GM12801 (cell line): ENCODE measurements around the gene NDRG3.

ENCODE experiments used
- TF ChIP-seq, protein P1 (sequence below): IDR thresholded peaks from one replicate; pipeline ENCODE4 v1.5.1; 2011; ENCODE audit warnings: control low read depth; ENCODE audit not compliant: insufficient read length; ENCODE audit errors: extremely low read depth

NDRG3 gene

DNA sequence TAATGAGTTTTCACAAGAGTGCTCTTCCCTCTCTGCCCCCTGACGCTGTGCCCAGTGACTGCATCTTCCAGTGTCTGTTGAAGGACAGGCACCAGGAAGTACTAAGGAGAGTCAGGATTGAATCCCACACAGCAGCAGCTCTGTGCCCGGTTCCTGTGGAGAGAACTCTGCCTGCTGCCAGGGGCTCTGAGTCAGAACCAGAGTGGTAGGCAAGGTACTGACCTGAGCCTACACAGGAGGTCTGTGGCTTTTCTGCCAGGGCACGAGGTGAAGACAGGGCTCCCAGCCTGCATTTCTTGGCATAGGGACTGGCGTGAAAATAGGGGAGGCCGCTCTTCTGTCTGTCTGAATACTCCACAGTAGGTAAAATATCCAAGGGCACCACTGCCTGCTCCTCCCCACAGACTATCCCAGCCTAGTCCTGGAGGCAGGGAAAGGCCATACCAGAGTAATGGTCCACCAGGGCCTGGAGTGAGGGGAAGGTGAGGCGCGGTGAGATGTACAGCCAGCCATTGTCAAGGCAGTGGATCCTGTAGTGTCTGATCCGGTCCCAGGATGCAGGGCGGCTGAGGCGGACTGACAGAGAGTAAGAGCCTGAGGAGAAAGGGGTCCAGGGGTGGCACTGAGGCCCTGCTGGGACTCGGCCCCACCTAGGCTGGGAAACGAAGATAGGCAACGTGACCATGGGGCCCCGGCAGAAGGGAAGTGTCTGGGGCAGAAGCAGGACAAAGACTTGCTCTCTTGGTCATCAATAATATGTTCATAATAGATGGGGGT lies 130.9 kb downstream of the NDRG3 start:
- TF ChIP-seq, protein P1, sequence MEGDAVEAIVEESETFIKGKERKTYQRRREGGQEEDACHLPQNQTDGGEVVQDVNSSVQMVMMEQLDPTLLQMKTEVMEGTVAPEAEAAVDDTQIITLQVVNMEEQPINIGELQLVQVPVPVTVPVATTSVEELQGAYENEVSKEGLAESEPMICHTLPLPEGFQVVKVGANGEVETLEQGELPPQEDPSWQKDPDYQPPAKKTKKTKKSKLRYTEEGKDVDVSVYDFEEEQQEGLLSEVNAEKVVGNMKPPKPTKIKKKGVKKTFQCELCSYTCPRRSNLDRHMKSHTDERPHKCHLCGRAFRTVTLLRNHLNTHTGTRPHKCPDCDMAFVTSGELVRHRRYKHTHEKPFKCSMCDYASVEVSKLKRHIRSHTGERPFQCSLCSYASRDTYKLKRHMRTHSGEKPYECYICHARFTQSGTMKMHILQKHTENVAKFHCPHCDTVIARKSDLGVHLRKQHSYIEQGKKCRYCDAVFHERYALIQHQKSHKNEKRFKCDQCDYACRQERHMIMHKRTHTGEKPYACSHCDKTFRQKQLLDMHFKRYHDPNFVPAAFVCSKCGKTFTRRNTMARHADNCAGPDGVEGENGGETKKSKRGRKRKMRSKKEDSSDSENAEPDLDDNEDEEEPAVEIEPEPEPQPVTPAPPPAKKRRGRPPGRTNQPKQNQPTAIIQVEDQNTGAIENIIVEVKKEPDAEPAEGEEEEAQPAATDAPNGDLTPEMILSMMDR = no peak

DNA sequence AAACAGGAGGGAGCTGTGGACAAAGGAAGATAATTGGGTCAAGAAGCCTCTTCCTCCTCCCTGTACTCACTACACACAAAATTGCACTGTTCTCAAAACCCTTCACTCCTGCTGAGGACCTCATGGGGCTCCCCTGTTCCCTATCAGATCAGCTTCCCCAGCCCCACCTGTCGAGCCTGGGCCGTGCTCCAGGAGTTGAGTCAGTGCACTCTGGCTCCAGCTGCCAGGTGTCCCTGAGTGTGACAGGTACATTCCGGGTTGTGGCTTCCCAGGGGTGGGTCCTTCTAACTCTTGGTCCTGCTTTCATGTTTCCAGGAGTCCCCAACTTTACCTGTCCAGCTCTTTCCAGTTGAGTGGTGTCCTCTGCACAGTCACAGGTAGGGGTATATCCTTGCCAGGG lies 131.9 kb downstream of the NDRG3 start:
- TF ChIP-seq, protein P1 = no peak

DNA sequence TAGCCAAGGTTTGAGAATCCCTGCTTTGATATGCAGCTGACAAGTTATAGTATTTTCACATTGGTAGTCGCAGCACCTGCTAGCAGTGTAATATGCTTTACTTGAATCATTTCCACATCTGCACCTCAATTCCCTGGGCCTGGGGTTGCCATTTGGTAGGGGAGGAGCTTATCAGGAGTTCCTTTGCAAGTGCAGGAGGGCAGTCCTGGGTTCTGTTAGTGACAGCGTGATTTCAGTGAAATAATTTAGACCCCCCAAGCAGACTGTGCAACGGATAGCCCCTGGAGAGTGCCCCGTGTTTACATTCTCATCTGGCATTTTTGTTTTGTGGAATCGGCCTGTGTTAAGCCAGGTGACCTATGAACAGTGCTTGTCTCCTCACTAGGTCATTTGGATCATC lies 134.3 kb downstream of the NDRG3 start:
- TF ChIP-seq, protein P1 = no peak

DNA sequence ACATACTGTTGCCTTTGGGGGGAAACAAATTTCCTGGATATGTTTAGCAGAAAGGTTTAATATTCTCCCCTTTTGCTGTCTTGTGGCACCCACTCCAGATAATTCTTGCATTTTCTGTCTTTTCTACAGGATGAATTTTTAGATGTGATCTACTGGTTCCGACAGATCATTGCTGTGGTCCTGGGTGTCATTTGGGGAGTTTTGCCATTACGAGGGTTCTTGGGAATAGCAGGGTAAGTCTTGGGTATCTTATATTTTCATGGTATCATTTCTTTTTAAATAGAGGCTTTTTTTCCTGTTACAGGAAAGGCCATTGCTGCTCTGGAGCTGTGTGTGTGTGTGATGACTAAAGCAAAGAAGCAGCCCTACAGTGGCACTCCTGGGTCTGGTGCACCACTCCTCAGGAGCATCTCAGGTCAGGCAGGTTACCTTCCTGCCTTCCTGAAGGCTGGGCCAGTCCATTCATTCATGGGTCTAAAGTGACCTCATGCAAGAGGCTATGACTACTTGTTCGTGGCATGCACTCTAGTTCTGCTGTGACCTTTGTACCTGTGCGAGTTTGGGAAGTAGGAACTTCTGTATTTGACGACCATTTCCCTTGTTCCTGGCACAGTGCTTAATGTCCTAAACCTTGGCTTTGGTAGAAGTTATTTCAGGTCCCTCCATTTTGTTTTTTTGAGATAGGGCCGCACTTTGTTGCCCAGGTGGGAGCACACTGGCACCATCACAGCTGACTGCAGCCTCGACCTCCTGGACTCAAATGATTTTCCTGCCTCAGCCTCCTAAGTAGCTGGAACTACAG lies 138.1 kb downstream of the NDRG3 start:
- TF ChIP-seq, protein P1 = no peak

DNA sequence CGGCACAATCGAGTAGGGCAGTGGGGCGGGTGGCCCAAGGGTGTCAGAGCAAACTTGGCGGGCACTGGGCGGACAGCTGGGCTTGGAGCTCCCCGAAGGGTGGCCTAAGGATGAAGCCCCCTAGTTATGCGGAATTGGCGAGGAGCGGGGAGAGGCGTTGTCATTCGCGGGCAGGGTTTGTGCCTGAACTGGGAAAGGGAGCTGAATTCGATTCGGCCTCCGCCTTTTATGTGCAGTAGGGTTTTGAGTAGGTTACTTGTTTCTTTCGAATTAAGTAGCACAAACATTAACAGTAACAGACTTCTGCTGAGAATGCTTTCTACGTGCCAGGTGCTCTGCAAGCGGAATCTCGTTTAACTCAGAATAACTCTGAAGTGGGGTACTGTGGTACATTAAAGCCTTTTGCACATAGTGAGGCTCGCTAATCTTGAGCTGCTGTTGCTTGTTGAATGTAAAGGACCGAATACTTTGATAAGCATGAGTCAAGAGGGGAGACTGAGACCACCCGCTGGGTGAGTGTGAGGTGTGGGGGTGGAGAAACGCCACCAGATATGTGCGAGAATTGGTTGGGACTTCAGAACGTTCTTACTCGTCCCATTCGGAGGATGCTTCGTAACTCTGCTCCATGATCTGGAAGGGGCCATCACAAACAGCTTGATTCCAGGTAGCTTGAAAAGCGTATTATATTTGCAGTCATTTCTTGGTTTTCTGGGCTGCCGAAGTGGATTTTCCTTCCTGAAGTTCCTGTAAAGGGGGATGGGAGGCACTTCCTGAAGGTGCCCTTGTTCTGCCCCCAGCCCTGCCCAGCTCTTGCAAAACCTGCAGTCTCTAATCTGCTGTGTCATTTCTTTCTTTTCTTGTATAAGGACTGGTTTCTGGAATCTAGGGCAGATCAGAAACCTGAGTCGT lies 139.5 kb downstream of the NDRG3 start:
- TF ChIP-seq, protein P1 = no peak

DNA sequence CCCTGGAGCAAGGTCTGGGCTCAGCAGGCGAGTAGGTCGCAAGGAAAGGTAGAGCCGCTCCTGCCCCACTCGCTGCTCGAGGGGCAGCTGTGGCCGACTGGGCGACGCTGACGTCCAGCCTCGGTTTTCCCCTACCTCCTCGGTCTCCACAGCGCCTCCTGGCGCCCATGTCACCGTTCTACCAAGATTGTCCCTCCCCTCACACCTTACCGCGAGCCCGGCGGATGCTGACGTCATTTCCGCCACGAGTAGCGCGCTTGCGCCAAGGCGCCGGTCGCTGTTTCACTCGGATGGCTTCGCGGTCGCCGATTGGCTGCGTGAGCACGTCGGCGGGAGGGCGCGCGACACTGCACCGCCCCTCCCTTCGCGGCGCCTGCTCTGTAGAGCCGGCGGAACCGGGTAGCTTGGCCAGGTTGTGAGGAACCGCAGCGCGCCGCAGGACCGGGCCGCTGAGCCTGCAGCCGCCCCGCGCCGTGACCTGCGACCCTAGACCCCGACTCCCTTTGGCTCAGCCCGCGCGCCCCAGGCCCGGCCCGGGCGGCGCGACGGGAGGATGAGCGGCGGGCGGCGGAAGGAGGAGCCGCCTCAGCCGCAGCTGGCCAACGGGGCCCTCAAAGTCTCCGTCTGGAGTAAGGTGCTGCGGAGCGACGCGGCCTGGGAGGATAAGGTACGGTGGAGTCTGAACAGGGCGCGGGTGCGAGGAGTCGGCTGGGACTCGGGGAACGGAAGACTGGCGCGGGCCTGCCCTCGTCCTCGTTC lies 140.3 kb downstream of the NDRG3 start, which contains the start of gene RAB5IF:
RAB5IF (plus strand) TSS at position 381 of the 759 bp plus-strand sequence; CDS start at position 554, 173 bp downstream.
- TF ChIP-seq, protein P1 = peak; percentile 19
